Body of pancreas (tissue), 4 donors: ENCODE data around the gene PNMA6E.

Experiments used
- CTCF ChIP-seq, 7 experiments: fragments of 450-650 bp in 4 of 7; fragments of 200-600 bp in 3 of 7; sonication (generic) in 3 of 7; IDR thresholded peaks; one replicate each; pipeline ENCODE4 v1.5.1; 2016 to 2019; ENCODE audit warnings: antibody characterized with exemption in 7 of 7
- POLR2A ChIP-seq, 3 donors: fragments of 450-650 bp; IDR thresholded peaks; one replicate each; pipeline ENCODE4 v1.6.1; 2016; ENCODE audit warnings: antibody characterized with exemption in 3 of 3, mild to moderate bottlenecking in 2 of 3

- TF ChIP-seq CTCF (IDR thresholded peaks at IDR 0.05) = no peak
- no peak for TF ChIP-seq POLR2A (IDR thresholded peaks at IDR 0.05)
Measured at GRCh38 chrX:153443476-153444332, 42.6 kb upstream of the PNMA6E start.
